Measurements from ENCODE around the gene KCNV2.

GRCh38 chr9:2688636-2689035, 28.7 kb upstream of the KCNV2 start:
- no peak for TF ChIP-seq CTCF (IDR thresholded peaks at IDR 0.05; ENCODE audit: low read depth, low read length, missing input control)
- no peak for TF ChIP-seq JUND (IDR thresholded peaks at IDR 0.05)
- no peak for TF ChIP-seq RAD21 (IDR thresholded peaks at IDR 0.05)
- no peak for TF ChIP-seq NR2F2 (IDR thresholded peaks at IDR 0.05)
- TF ChIP-seq GABPA (IDR thresholded peaks at IDR 0.05 in 1 of 2, conservative IDR thresholded peaks at IDR 0.05 in 1 of 2), result no peak
- no peak for TF ChIP-seq MAX (IDR thresholded peaks at IDR 0.05)
- TF ChIP-seq RXRA (IDR thresholded peaks at IDR 0.05), result no peak
- no peak for TF ChIP-seq REST (IDR thresholded peaks at IDR 0.05)
- no peak for TF ChIP-seq YY1 (IDR thresholded peaks at IDR 0.05)

Data from liver (tissue), 3 donors.